ENCODE measurements around the gene DDIT3.

- TF ChIP-seq, protein P1, sequence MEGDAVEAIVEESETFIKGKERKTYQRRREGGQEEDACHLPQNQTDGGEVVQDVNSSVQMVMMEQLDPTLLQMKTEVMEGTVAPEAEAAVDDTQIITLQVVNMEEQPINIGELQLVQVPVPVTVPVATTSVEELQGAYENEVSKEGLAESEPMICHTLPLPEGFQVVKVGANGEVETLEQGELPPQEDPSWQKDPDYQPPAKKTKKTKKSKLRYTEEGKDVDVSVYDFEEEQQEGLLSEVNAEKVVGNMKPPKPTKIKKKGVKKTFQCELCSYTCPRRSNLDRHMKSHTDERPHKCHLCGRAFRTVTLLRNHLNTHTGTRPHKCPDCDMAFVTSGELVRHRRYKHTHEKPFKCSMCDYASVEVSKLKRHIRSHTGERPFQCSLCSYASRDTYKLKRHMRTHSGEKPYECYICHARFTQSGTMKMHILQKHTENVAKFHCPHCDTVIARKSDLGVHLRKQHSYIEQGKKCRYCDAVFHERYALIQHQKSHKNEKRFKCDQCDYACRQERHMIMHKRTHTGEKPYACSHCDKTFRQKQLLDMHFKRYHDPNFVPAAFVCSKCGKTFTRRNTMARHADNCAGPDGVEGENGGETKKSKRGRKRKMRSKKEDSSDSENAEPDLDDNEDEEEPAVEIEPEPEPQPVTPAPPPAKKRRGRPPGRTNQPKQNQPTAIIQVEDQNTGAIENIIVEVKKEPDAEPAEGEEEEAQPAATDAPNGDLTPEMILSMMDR (conservative IDR thresholded peaks at IDR 0.05 in 1 of 2, IDR thresholded peaks at IDR 0.05 in 1 of 2; ENCODE audit: low read depth in 1 of 2, low read length in 2 of 2), result no peak
- TF ChIP-seq EZH2 (IDR thresholded peaks at IDR 0.05; ENCODE audit: low read length, missing control alignments), result no peak
Measured at GRCh38 chr12:57496822-57497221, 23.5 kb downstream of the DDIT3 start.
